ENCODE measurements around the gene MSI2.
"Not testable (repeated sequence)": the region's sequence is repeated elsewhere in the genome, so short reads cannot be mapped to it uniquely, and the experiment has no call there.

MSI2 gene

DNA sequence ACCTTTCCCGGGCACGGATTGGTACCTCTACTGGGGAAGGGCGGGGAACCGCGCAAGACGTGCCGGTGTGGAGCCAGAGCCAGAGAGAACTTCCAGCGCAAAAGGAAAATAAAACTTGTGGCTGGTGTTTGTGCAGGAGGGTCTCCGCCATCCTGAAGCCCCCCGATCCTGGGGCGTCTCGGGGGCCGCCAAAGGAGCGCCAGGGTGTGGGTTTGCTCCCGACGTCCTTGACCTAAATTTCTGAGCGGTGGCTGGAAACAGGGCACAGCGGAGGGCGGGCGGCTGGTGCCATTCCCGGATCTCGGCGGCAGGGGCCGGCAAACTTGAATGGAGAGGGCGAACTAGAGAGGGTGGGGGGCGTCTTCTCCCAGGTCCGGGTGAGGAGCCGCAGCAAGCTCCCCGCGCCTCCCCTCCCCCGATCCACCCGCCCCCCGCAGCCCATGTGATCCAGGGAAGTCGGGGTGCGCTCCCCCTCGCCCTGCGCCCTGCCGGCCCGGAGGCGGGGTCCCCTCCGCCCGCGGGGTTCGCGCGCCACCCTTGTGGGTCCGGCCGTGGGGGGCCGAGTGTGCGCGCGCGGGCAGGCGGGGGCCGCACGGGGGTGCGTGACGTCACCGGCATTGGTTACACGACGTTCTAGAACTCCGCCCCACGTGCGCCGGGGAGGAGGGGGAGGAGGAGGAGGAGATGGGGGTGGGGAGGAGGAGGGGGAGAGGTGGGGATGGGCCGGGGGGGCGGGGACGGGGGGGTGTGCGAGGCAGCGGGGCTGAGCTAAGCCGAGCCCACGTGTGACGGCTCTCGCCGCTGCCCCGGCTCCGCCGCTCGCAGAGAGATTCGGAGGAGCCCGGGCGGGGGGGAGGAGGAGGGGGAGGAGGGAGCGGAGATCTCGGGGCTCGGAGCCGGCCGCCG, at the start of gene MSI2:
MSI2 (plus strand) TSS at position 748 of the 906 bp plus-strand sequence. CDS start 220 bp downstream, outside the sequence.
- peak; percentile 94 to 96 for DNase-seq

- no peak for DNase-seq
Measured at GRCh38 chr17:57206928-57207327, 49.4 kb upstream of the MSI2 start.

DNA sequence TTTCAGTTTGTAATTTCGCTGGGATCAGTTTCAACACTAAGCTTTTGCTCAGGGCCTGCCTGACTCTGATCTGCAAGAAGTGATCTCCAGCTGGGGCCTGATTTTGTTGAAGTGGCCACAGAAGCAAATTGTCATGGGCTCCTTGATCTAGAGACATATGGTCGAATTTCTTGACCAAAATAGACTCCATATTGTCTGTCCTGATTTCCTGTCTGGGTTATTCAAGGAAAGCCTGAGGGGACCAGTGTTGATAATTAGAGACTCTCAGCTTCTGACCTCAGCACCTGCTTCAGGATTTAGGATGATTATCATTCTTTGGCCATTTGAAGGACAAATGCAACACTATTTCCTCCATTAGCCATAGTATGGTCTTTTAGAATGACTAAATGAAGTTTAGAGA, 48.9 kb upstream of the MSI2 start:
- no peak for DNase-seq

DNA sequence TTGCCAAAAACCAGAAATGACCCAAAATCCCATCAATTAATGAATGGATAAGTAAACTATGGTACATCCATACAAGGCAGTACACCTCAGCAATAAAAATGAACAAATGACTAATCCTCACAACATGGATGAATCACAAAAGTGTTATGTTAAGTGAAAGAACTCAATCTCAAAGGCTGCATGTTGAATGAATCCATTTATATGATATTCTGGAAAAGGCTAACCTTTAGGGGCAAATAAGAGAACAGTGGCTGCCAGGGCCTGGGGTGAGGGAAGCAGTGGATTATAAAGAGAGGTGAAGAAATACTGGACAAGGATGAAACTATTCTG, 46.1 kb upstream of the MSI2 start:
- no peak for DNase-seq

- no peak for DNase-seq
Measured at GRCh38 chr17:57210972-57211411, 45.3 kb upstream of the MSI2 start.

- DNase-seq: no peak
Measured at GRCh38 chr17:57211543-57211942, 44.8 kb upstream of the MSI2 start.

DNA sequence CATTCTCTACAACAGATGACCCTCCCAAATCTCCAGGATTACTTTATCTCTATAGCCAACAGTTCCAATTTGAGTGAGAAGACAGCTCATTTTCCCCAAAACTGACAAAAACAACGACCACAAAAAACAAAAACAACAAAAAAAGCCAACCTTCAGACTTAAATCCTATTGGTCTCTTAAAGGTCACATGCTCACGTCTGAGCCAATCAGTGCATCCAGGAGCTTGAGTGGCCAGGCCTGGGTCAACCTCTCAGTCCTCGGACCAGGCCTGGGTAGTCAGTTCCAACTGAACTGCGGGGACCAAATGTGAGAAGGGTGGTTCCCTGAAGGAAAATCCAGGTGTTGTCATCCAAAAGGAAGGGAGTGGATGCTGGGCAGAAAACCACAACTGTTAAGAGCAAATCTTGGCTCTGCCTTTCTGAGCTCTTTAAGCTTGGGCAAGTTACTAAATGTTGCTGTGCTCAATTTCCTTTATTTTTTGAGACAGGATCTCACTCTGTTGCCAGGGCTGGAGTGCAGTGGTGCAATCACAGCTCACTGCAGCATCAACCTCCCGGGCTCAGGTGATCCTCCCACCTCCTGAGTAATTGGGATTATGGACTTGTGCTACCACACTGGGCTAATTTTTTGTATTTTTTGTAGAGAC, 43.0 kb upstream of the MSI2 start:
- DNase-seq: no peak

DNA sequence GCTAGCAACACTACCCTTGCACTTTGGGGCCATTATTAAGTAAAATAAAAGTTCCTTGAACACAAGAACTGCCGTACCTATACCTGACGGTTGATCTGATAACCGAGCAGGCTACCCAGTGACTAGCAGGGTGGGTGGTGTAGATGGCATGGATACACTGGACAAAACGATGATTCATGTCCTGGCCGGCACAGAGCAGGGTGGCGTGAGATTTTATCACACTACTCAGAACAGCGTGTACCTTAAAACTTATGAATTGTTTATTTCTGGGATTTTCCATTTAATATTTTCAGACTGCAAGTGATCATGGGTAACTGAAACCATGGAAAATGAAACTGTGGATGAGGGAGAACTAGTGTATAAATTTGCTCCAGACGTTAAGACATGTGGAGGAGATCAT, 41.0 kb upstream of the MSI2 start:
- no peak for DNase-seq

- DNase-seq: no peak
Measured at GRCh38 chr17:57221366-57222350, 34.7 kb upstream of the MSI2 start.

- DNase-seq: not testable (repeated sequence)
Measured at GRCh38 chr17:57222422-57222821, 33.9 kb upstream of the MSI2 start.

DNA sequence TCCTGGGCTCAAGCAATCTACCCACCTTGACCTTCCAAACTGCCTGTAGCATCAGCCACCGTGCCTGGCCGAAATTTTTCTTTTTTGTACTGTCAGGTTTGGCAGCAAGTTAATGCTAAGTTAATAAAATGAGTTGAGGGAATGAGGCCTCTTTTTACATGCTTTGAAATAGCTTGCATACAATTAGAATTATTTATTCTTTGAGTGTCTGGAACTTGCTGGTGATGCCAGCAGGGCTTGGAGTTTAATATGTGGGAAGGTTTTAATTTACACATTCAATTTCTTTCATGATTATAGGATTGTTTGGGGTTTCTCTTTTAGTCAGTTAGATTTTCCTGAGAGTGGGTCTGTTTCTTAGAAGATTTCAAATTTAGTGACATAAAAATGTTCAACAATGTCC, 31.2 kb upstream of the MSI2 start:
- DNase-seq: no peak

- DNase-seq: no peak
Measured at GRCh38 chr17:57226793-57227192, 29.5 kb upstream of the MSI2 start.

DNA sequence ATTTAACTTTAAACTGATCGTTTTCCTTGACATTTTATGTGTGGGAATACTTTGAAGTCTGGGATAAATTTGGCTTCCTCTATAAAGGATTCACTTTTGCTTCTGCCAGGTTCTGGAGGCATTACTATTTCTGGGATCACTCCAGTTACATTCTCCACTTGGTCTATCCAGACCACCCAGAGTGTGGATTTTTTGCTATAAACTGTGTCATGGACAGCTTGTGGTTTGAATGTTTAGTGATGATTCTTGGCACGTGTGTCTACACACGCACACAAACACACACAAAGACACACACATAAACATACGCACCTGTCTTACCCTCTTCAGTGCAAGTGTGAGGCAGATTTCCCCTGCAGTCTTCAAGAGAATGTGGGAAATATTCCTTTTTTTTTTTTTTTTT, 27.4 kb upstream of the MSI2 start:
- no peak for DNase-seq

- DNase-seq: no peak
Measured at GRCh38 chr17:57234061-57234738, 22.1 kb upstream of the MSI2 start.

GRCh38 chr17:57234739-57235092, 21.6 kb upstream of the MSI2 start:
- no peak for DNase-seq

- no peak for DNase-seq
Measured at GRCh38 chr17:57235124-57235523, 21.2 kb upstream of the MSI2 start.

GRCh38 chr17:57236686-57237299, 19.5 kb upstream of the MSI2 start:
- DNase-seq: no peak

DNA sequence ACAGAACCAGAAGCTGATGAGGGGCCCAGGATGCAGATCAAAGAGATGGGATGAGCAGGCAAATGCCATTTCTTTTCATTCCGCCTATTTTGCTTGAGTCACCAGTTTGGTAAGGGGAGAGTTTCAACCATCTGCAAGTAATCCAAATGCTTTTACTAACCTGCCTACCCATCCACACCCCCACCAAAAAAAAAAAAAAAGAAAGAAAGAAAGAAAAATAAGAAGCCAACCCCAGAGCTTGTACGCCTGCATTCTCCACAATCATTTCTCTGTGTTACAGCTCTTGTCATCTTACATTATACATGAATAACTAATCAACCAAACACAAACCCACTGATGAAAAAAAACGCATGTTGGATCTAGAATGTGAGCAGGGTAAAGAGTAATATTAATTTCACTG, 15.7 kb upstream of the MSI2 start:
- no peak for DNase-seq

- DNase-seq: no peak
Measured at GRCh38 chr17:57242148-57242547, 14.2 kb upstream of the MSI2 start.

DNA sequence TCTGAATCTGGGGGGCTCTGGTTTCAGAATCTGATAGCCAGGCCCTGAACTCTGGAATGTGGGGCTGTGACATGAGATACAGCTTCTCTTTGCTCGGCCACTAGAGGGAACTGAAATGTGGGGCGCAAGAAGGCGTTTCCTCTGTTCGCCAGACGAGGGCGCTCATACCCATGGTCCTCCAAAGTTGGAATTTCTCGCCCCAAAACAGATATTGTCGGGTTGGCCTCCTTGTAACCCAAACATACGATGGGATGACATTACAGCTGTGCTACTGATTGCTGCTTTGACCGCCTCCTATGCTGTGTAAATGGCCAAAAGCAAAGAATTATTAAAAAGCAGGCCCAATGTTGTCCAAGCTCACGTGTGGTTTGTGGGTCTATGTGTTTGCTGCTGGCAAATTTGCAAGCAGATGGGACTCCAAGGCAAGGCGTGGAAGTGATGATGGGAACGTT, 13.1 kb upstream of the MSI2 start:
- DNase-seq: peak; percentile 66 to 74

DNA sequence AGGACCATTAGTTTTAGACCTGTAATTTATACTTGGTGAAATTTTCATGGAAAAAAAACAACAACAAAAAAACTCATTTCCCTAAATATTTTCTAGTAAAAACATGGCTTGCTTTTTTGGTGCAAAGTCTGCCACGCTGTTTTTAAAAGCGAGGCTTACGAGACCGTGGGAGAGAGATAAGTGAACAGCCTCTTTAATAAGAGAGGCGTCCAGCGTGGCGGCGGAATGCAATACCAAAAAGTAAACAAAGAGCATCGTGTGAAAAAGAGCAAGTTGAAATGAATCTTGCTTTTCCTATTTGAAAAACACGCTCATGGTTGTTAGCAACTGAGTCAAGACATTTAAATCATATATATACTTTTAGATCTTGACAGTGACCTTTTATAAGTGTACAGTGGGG, 10.5 kb upstream of the MSI2 start:
- DNase-seq: no peak

GRCh38 chr17:57246257-57246656, 10.1 kb upstream of the MSI2 start:
- no peak for DNase-seq

Measured in activated CD4-positive, alpha-beta T cell treated with anti-CD3 and anti-CD28 coated beads for 4 hours (primary cell).